Measurements from ENCODE around the gene TMEM131L.
"Not testable (repeated sequence)": the region's sequence is repeated elsewhere in the genome, so short reads cannot be mapped to it uniquely, and the experiment has no call there.

TMEM131L gene

DNA sequence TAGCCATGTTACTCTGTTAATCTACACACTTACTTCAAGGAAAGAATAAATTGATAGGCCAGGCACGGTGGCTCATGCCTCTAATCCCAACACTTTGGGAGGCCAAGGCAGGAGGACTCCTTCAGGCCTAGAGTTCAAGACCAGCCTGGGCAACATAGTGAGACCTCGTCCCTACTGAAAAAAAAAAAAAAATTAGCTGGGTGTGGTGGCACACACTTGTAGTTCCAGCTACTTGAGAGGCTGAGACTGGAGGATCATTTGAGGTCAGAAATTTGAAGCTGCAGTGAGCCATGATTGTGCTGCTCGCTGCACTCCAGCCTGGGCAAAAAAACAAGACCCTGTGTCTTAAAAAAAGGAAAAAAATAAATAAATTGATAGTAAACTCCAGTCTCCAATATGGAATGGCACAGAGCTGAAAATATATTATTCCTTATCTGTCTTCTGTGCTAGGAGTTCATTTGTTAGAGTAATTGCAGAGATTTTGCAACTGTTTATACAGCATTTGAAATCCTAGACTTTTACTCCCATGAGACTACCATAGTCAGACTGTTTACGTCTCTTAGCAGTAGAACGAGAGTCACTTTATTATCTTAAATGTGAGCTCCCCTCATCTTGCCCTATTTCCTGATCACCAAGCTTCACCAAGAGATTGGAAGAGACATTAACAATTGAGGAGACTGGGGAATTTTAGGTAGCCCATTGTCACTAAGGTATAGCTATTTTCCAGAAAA lies 18.8 kb upstream of the TMEM131L start:
- H3K27me3 ChIP-seq (ENCODE audit: control insufficient read depth in 1 of 2, insufficient read depth in 2 of 2, low read length in 2 of 2) = no peaks in the 10 kb centered on the region
- H3K9ac ChIP-seq (ENCODE audit: low read depth in 1 of 2, low read length in 2 of 2) = no peak overlapping the region

GRCh38 chr4:153448003-153448731 lies 18.0 kb upstream of the TMEM131L start:
- Histone ChIP-seq H3K36me3 (ENCODE audit: control insufficient read depth in 1 of 2, insufficient read depth in 2 of 2, low read length in 2 of 2) (no peaks in the 10 kb centered on the region), H3K27me3 (ENCODE audit: control insufficient read depth in 1 of 2, insufficient read depth in 2 of 2, low read length in 2 of 2) (no peaks in the 10 kb centered on the region), H3K9ac (ENCODE audit: low read depth in 1 of 2, low read length in 2 of 2) (no peak overlapping the region), H3K9me3 (ENCODE audit: control insufficient read depth in 1 of 2, low read length in 2 of 2) (no peaks in the 10 kb centered on the region), H3K4me1 (ENCODE audit: control insufficient read depth in 1 of 2, insufficient read depth in 2 of 2, low read length in 2 of 2) (no peaks in the 10 kb centered on the region), H3K27ac (ENCODE audit: low read depth, low read length) (no peak overlapping the region), H3K4me3 (ENCODE audit: low read depth in 1 of 2, low read length in 2 of 2) (no peak overlapping the region)

More for the DNA sequence above, 18.8 kb upstream of the TMEM131L start:
- Histone ChIP-seq H3K36me3 (ENCODE audit: control insufficient read depth in 1 of 2, insufficient read depth in 2 of 2, low read length in 2 of 2) (no peaks in the 10 kb centered on the region), H3K4me3 (ENCODE audit: low read depth in 1 of 2, low read length in 2 of 2) (no peak overlapping the region), H3K4me1 (ENCODE audit: control insufficient read depth in 1 of 2, insufficient read depth in 2 of 2, low read length in 2 of 2) (no peaks in the 10 kb centered on the region), H3K27ac (ENCODE audit: low read depth, low read length) (no peak overlapping the region), H3K9me3 (ENCODE audit: control insufficient read depth in 1 of 2, low read length in 2 of 2) (no peaks in the 10 kb centered on the region)

DNA sequence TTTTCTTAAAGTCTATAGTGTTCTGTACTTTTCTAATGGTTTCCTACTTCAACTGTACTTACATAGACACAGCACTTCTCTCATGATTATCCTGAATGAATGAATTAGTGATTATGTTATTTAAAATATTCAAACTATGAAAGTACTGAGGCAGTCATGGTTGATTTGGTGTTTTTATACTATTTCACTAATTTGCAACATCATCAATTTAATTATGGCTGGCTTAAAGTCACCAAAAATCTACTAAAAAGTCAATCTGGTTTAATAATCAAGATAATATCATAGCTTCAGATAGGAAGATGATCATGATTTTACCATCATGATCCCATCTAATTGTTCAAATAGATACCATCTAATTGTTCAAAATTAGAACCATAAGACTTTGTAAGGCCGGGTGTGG lies 16.8 kb upstream of the TMEM131L start:
- H3K27ac ChIP-seq (ENCODE audit: low read depth, low read length) = no peak overlapping the region
- H3K4me3 ChIP-seq (ENCODE audit: low read depth in 1 of 2, low read length in 2 of 2) = no peak overlapping the region
- no peaks in the 10 kb centered on the region for H3K36me3 ChIP-seq (ENCODE audit: control insufficient read depth in 1 of 2, insufficient read depth in 2 of 2, low read length in 2 of 2)
- H3K9ac ChIP-seq (ENCODE audit: low read depth in 1 of 2, low read length in 2 of 2) = no peak overlapping the region
- no peaks in the 10 kb centered on the region for H3K9me3 ChIP-seq (ENCODE audit: control insufficient read depth in 1 of 2, low read length in 2 of 2)
- H3K27me3 ChIP-seq (ENCODE audit: control insufficient read depth in 1 of 2, insufficient read depth in 2 of 2, low read length in 2 of 2) = no peaks in the 10 kb centered on the region
- H3K4me1 ChIP-seq (ENCODE audit: control insufficient read depth in 1 of 2, insufficient read depth in 2 of 2, low read length in 2 of 2) = no peaks in the 10 kb centered on the region

DNA sequence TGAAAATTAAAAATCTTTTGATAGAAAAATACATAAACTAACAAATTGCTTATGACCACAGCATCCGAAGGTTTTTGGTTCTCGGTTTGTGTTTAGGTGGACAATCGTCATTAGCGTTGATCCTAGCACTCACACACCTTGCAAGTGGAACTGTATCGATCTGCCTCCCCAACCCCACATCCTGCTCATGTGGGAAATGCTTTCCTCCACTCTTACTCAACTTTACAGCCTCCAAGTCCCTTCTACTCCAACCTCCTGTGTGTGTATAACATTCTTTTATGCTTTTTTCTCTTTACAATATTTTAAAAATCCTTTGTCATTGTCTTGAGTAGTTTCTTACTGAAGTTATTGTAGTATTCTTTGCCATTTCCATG lies 15.6 kb upstream of the TMEM131L start:
- Histone ChIP-seq H3K27ac (ENCODE audit: low read depth, low read length) (no peak overlapping the region), H3K4me3 (ENCODE audit: low read depth in 1 of 2, low read length in 2 of 2) (no peak overlapping the region), H3K4me1 (ENCODE audit: control insufficient read depth in 1 of 2, insufficient read depth in 2 of 2, low read length in 2 of 2) (no peaks in the 10 kb centered on the region), H3K9ac (ENCODE audit: low read depth in 1 of 2, low read length in 2 of 2) (no peak overlapping the region), H3K27me3 (ENCODE audit: control insufficient read depth in 1 of 2, insufficient read depth in 2 of 2, low read length in 2 of 2) (no peaks in the 10 kb centered on the region), H3K9me3 (ENCODE audit: control insufficient read depth in 1 of 2, low read length in 2 of 2) (no peaks in the 10 kb centered on the region), H3K36me3 (ENCODE audit: control insufficient read depth in 1 of 2, insufficient read depth in 2 of 2, low read length in 2 of 2) (no peaks in the 10 kb centered on the region)

DNA sequence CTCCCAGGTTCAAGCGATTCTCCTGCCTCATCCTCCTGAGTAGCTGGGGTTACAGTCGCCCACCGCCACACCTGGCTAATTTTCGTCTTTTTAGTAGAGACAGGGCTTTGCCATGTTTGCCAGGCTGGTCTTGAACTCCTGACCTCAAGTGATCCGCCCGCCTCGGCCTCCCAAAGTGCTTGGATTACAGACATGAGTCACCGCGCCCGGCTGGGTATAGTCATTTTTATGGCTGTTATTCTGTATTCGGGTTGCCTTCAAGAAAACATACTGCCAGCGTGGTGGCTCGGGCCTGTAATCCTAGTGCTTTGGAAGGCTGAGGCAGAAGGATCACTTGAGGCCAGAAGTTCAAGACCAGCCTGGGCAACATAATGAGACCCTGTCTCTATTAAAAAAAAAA lies 15.0 kb upstream of the TMEM131L start:
- H3K4me3 ChIP-seq (ENCODE audit: low read depth in 1 of 2, low read length in 2 of 2); H3K9me3 ChIP-seq (ENCODE audit: control insufficient read depth in 1 of 2, low read length in 2 of 2); H3K36me3 ChIP-seq (ENCODE audit: control insufficient read depth in 1 of 2, insufficient read depth in 2 of 2, low read length in 2 of 2); H3K4me1 ChIP-seq (ENCODE audit: control insufficient read depth in 1 of 2, insufficient read depth in 2 of 2, low read length in 2 of 2); H3K27ac ChIP-seq (ENCODE audit: low read depth, low read length); H3K9ac ChIP-seq (ENCODE audit: low read depth in 1 of 2, low read length in 2 of 2); H3K27me3 ChIP-seq (ENCODE audit: control insufficient read depth in 1 of 2, insufficient read depth in 2 of 2, low read length in 2 of 2): not testable (repeated sequence)

DNA sequence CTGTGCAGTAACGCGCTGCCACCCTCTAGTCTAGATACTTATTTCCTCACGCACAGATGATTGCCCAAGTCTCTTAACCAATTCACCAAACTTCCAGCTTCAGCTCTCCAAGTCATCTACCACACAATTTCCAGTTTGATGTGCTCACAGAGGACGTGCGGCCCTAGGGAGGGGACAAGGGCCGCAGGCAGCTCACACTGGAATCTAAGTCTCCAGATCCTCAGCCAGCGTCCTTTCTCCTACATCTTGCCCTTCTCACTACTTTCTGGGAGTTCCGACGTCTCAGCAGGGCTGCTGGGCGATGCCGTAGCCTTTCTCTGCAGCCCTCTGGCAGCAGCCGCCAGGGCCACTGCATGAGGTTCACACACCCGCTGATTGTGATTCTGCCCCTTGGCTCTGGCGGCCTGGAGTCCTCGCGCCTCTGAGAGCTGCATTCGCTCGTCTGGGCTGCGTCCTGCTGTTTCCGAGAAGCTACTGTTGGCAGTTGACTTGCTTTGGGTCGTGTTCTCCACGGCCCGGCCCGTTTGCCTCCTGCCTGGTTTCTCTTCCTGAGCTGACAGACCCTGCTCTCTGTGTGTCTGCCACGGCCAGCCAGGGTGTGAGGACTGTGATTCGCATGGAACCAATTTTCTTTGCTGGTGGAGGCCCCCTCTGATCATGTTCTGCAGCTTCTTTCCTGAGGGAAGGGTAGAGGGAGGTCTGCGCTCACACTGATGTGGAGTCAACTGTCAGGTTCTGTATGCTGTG lies 14.1 kb upstream of the TMEM131L start:
- Histone ChIP-seq H3K4me3 (ENCODE audit: low read depth in 1 of 2, low read length in 2 of 2) (no peak overlapping the region), H3K9ac (ENCODE audit: low read depth in 1 of 2, low read length in 2 of 2) (no peak overlapping the region), H3K27me3 (ENCODE audit: control insufficient read depth in 1 of 2, insufficient read depth in 2 of 2, low read length in 2 of 2) (no peaks in the 10 kb centered on the region), H3K9me3 (ENCODE audit: control insufficient read depth in 1 of 2, low read length in 2 of 2) (no peaks in the 10 kb centered on the region), H3K4me1 (ENCODE audit: control insufficient read depth in 1 of 2, insufficient read depth in 2 of 2, low read length in 2 of 2) (no peaks in the 10 kb centered on the region), H3K36me3 (ENCODE audit: control insufficient read depth in 1 of 2, insufficient read depth in 2 of 2, low read length in 2 of 2) (no peaks in the 10 kb centered on the region), H3K27ac (ENCODE audit: low read depth, low read length) (no peak overlapping the region)

- H3K27ac ChIP-seq (ENCODE audit: low read depth, low read length) = no peak overlapping the region
- no peaks in the 10 kb centered on the region for H3K27me3 ChIP-seq (ENCODE audit: control insufficient read depth in 1 of 2, insufficient read depth in 2 of 2, low read length in 2 of 2)
- H3K4me1 ChIP-seq (ENCODE audit: control insufficient read depth in 1 of 2, insufficient read depth in 2 of 2, low read length in 2 of 2) = no peaks in the 10 kb centered on the region
- H3K4me3 ChIP-seq (ENCODE audit: low read depth in 1 of 2, low read length in 2 of 2) = no peak overlapping the region
- H3K9ac ChIP-seq (ENCODE audit: low read depth in 1 of 2, low read length in 2 of 2) = no peak overlapping the region
- H3K9me3 ChIP-seq (ENCODE audit: control insufficient read depth in 1 of 2, low read length in 2 of 2) = no peaks in the 10 kb centered on the region
- no peaks in the 10 kb centered on the region for H3K36me3 ChIP-seq (ENCODE audit: control insufficient read depth in 1 of 2, insufficient read depth in 2 of 2, low read length in 2 of 2)
These were observed 13.3 kb upstream of the TMEM131L start for GRCh38 chr4:153452658-153453378.

- Histone ChIP-seq H3K9me3 (ENCODE audit: control insufficient read depth in 1 of 2, low read length in 2 of 2) (no peaks in the 10 kb centered on the region), H3K27ac (ENCODE audit: low read depth, low read length) (no peak overlapping the region), H3K4me3 (ENCODE audit: low read depth in 1 of 2, low read length in 2 of 2) (no peak overlapping the region), H3K4me1 (ENCODE audit: control insufficient read depth in 1 of 2, insufficient read depth in 2 of 2, low read length in 2 of 2) (no peaks in the 10 kb centered on the region), H3K27me3 (ENCODE audit: control insufficient read depth in 1 of 2, insufficient read depth in 2 of 2, low read length in 2 of 2) (no peaks in the 10 kb centered on the region), H3K9ac (ENCODE audit: low read depth in 1 of 2, low read length in 2 of 2) (no peak overlapping the region), H3K36me3 (ENCODE audit: control insufficient read depth in 1 of 2, insufficient read depth in 2 of 2, low read length in 2 of 2) (no peaks in the 10 kb centered on the region)
These were observed 12.8 kb upstream of the TMEM131L start for GRCh38 chr4:153453402-153453801.

GRCh38 chr4:153458969-153459368 lies 7.2 kb upstream of the TMEM131L start:
- Histone ChIP-seq H3K4me1 (ENCODE audit: control insufficient read depth in 1 of 2, insufficient read depth in 2 of 2, low read length in 2 of 2) (no peaks in the 10 kb centered on the region), H3K36me3 (ENCODE audit: control insufficient read depth in 1 of 2, insufficient read depth in 2 of 2, low read length in 2 of 2) (no peaks in the 10 kb centered on the region), H3K4me3 (ENCODE audit: low read depth in 1 of 2, low read length in 2 of 2) (no peak overlapping the region), H3K27ac (ENCODE audit: low read depth, low read length) (no peak overlapping the region), H3K9ac (ENCODE audit: low read depth in 1 of 2, low read length in 2 of 2) (no peak overlapping the region), H3K27me3 (ENCODE audit: control insufficient read depth in 1 of 2, insufficient read depth in 2 of 2, low read length in 2 of 2) (no peaks in the 10 kb centered on the region), H3K9me3 (ENCODE audit: control insufficient read depth in 1 of 2, low read length in 2 of 2) (no peaks in the 10 kb centered on the region)

GRCh38 chr4:153461549-153461948 lies 4.6 kb upstream of the TMEM131L start:
- not testable (repeated sequence) for H3K27me3 ChIP-seq (ENCODE audit: control insufficient read depth in 1 of 2, insufficient read depth in 2 of 2, low read length in 2 of 2); H3K27ac ChIP-seq (ENCODE audit: low read depth, low read length); H3K9me3 ChIP-seq (ENCODE audit: control insufficient read depth in 1 of 2, low read length in 2 of 2); H3K4me1 ChIP-seq (ENCODE audit: control insufficient read depth in 1 of 2, insufficient read depth in 2 of 2, low read length in 2 of 2); H3K9ac ChIP-seq (ENCODE audit: low read depth in 1 of 2, low read length in 2 of 2); H3K36me3 ChIP-seq (ENCODE audit: control insufficient read depth in 1 of 2, insufficient read depth in 2 of 2, low read length in 2 of 2); H3K4me3 ChIP-seq (ENCODE audit: low read depth in 1 of 2, low read length in 2 of 2)
